ES-I3 (cell line): ENCODE measurements around the gene RTN4RL2.

Source experiments
- H3K36me3 ChIP-seq: 2 replicates; pipeline ENCODE4 v1.6.1; 2013; ENCODE audit warnings: mild to moderate bottlenecking, low read length, control low read depth, moderate library complexity; ENCODE audit not compliant: insufficient read depth
- H3K4me1 ChIP-seq: 2 replicates; pipeline ENCODE4 v1.6.1; 2013; ENCODE audit warnings: mild to moderate bottlenecking, control low read depth, low read length; ENCODE audit not compliant: insufficient read depth
- H3K9ac ChIP-seq: 2 replicates; pipeline ENCODE4 v1.6.1; 2013; ENCODE audit warnings: low read depth, mild to moderate bottlenecking, low read length, moderate library complexity
- H3K9me3 ChIP-seq: 2 replicates; pipeline ENCODE4 v1.6.1; 2013; ENCODE audit warnings: mild to moderate bottlenecking, low read length, moderate library complexity; ENCODE audit not compliant: control insufficient read depth, insufficient read depth

Gene RTN4RL2

GRCh38 chr11:57426439-57426928, 33.8 kb upstream of the RTN4RL2 start:
- H3K36me3 ChIP-seq, result no peaks in the 10 kb centered on the region
- H3K4me1 ChIP-seq, result peaks cover 26% of the 10 kb centered on the region
- no peaks in the 10 kb centered on the region for H3K9me3 ChIP-seq
- peak overlapping the region; percentile 65; the same call in 1 of the 2 replicates for H3K9ac ChIP-seq

GRCh38 chr11:57426929-57427726, 33.2 kb upstream of the RTN4RL2 start, which contains the start of gene SLC43A3:
Gene SLC43A3 (minus strand): TSS chr11:57427121. CDS start chr11:57426172, 949 bp downstream.
- peak within 1 kb of the TSS; percentile 65; the same call in 1 of the 2 replicates for H3K9ac ChIP-seq
- H3K36me3 ChIP-seq, result no peaks in the 10 kb centered on the region
- H3K9me3 ChIP-seq, result no peaks in the 10 kb centered on the region
- H3K4me1 ChIP-seq, result peaks cover 26% of the 10 kb centered on the region

GRCh38 chr11:57427727-57428082, 32.6 kb upstream of the RTN4RL2 start:
- Histone ChIP-seq H3K9ac (no peak overlapping the region), H3K9me3 (no peaks in the 10 kb centered on the region), H3K36me3 (no peaks in the 10 kb centered on the region), H3K4me1 (peaks cover 26% of the 10 kb centered on the region)

GRCh38 chr11:57428643-57429042, 31.7 kb upstream of the RTN4RL2 start:
- Histone ChIP-seq H3K9me3 (no peaks in the 10 kb centered on the region), H3K9ac (no peak overlapping the region), H3K4me1 (peaks cover 26% of the 10 kb centered on the region), H3K36me3 (no peaks in the 10 kb centered on the region)

GRCh38 chr11:57429946-57430345, 30.4 kb upstream of the RTN4RL2 start:
- Histone ChIP-seq H3K9me3 (no peaks in the 10 kb centered on the region), H3K9ac (no peak overlapping the region), H3K4me1 (peaks cover 17% of the 10 kb centered on the region), H3K36me3 (no peaks in the 10 kb centered on the region)

- peaks cover 9% of the 10 kb centered on the region for H3K4me1 ChIP-seq
- H3K36me3 ChIP-seq, result no peaks in the 10 kb centered on the region
- H3K9me3 ChIP-seq, result no peaks in the 10 kb centered on the region
- H3K9ac ChIP-seq, result no peak overlapping the region
Measured at GRCh38 chr11:57430952-57431351, 29.4 kb upstream of the RTN4RL2 start.

DNA sequence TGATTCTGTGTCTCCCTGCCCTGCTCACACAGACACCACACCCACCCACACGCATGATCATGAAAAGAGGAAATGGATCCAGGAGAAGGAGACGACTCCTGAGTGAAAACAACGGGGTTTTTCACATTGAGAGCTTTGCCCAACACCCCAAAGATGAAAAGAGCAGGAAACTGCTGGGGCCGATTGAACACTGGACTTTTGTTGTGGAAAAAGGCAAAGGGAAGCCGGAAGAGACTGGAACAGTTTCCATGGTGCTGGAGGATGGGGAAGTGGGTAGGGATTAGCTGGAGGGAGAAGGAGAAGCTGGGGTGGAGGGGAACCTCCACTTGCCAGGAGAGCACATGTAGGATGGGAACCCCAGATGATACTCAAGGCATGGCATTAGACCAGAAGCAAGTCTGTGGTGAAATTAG, 28.2 kb upstream of the RTN4RL2 start:
- Histone ChIP-seq H3K9ac (no peak overlapping the region), H3K36me3 (no peaks in the 10 kb centered on the region), H3K4me1 (peaks cover 2% of the 10 kb centered on the region), H3K9me3 (no peaks in the 10 kb centered on the region)

GRCh38 chr11:57432714-57433163, 27.6 kb upstream of the RTN4RL2 start:
- no peaks in the 10 kb centered on the region; the same call in none of the 2 replicates for H3K4me1 ChIP-seq
- no peak overlapping the region for H3K9ac ChIP-seq
- no peaks in the 10 kb centered on the region for H3K36me3 ChIP-seq
- no peaks in the 10 kb centered on the region for H3K9me3 ChIP-seq

DNA sequence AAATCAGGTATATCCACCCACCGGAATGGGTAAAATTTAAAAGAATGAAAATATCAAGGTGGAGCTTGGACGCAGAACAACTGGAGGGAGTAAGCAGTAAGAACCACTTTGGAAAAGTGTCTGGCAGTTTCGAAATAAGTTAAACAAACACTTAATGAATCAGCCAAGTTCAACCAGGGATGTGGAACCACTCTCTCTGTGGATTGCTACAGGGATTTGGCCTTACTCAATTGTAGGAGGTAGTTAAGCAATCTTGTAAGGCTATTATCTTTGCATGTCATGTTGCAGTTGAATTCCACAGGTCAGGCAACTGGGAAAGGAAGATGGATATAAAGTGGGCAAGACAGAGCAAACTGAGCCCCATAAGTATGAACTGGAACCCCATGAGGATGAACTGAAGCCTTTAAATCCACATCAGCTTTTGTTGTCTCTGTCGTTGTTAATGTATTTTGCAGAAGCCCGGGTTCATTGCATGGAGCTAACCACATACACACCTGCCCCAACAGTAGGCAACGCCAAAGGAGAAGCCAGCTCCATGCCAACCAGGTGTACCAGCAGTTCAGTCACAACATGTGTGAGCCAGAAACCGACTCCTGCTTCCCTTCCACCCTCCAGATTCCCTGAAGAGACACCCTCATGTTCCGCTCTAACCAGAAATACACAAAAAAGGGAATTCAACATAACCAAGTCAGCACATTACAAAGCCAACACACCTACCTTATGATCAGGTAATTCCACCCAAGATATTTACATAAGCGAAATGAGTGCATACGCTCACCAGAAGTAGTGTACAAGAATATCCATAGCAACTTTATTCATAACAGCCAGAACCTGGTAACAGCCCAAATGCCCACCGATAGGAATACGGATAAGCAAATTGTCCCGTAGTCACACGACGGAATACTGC, 25.4 kb upstream of the RTN4RL2 start:
- Histone ChIP-seq H3K9ac (no peak overlapping the region), H3K9me3 (no peaks in the 10 kb centered on the region), H3K36me3 (no peaks in the 10 kb centered on the region), H3K4me1 (no peaks in the 10 kb centered on the region; the same call in 1 of the 2 replicates)

DNA sequence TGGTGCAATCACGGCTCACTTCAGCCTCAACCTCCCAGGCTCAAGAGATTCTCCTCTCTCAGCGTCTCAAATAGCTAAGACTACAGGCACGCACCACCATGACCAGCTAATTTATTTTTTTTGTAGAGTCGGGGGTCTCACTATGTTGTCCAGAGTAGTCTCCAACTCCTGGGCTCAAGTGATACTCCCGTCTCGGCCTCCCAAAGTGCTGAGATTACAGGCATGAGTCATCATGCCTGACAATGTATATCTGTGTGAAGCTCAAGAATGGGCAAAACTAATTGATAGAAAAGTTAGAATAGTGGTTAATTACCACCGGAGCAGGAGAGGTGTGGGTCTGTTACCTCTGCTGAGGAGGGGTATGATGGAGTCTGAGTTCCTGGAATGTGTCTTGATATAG, 24.3 kb upstream of the RTN4RL2 start:
- Histone ChIP-seq H3K9me3 (no peaks in the 10 kb centered on the region), H3K4me1 (no peaks in the 10 kb centered on the region), H3K9ac (no peak overlapping the region), H3K36me3 (no peaks in the 10 kb centered on the region)

DNA sequence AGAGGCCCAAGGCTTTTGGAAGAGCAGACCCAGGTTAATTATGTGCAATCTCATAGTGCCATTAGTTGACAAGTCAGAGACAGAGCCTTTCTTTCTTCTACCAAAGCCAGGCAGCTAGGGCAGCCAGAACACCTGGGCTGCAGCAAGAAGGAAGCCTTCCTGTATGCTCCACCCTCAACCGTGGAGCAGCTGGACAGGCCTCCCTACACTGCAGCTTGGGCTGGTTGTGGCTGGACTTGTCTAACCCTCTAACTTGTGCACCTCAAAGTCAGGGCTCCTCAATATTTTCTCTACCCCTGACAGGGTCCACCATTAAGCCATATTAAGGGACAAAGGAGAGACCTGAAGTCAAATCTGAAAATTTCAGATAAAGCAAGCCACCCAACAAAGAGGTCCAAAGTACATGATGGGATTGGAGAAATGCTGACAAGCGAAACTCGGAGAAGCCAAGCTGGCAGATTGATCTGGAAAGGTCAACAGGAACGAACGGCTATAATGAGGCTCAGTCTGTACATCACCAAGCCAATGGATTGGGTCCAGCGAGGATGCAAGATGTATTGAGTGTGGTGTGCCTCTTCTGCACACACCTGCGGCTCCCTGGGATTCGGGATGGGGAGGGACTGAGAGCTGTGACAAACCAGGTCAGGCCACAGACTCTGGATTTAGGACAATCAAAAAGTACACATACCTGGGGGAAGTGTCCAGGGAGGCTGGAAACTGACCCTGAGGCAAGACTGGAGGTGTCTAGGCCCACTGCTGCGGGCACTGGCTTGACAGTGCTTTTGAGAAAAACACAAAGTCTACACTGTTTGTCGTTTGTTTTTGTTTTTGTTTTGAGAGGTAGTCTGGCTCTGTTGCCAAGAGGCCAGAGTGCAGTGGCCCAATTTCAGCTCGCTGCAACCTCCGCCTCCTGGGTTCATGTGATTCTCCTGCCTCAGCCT, 21.7 kb upstream of the RTN4RL2 start:
- H3K9ac ChIP-seq, result no peak overlapping the region
- no peaks in the 10 kb centered on the region for H3K4me1 ChIP-seq
- H3K9me3 ChIP-seq, result no peaks in the 10 kb centered on the region

DNA sequence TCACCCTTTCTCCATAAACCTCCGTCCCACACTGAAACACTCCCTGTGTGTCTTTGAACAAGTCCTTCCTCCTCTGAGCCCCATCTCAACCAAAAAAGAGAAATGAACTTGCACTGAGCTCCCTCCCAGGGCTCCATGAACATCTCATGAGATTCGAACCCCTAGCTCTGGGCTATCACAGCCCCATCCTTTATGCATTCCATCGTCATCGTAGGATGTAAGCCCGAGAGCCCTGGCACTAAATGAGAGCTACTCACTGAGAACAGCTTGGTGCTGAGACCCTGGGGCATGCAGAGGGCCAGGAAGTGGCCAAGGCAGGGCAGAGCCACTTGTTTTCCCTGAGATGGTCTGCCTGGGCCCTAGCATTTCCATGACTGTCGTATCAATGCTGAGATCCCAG, 20.5 kb upstream of the RTN4RL2 start:
- no peaks in the 10 kb centered on the region for H3K9me3 ChIP-seq
- no peak overlapping the region for H3K9ac ChIP-seq
- H3K36me3 ChIP-seq, result no peaks in the 10 kb centered on the region
- H3K4me1 ChIP-seq, result no peaks in the 10 kb centered on the region

More for the DNA sequence above, 21.7 kb upstream of the RTN4RL2 start:
- no peaks in the 10 kb centered on the region for H3K36me3 ChIP-seq

DNA sequence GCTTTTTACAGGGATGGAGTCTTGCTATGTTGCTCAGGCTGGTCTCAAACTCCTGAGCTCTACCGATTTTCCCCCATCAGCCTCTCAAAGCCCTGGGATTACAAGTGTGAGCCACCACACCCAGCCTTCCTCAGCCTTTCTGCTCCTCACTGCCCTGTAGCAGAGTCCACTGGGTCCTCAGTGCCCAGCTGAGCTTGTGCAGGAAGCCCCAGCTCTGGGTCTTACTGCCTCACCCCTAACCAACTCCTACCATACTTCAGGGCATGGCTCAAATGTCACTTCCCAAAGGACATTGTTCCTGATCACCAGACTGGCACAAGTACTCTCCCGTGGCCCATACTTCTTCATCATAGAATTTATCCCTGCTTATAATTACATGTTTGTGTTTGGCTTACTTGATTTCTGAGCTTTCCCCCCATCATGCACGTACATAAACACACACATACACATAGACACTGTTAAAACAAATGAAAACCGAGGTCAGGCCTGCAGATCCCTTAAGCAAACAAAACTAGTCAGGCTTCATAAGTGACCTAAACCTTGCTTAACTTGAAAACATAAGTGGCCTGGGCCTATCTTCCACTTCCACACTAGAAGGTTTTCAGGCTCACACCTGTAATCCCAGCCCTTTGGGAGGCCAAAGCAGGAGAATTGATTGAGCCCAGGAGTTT, 19.4 kb upstream of the RTN4RL2 start:
- Histone ChIP-seq H3K4me1 (no peaks in the 10 kb centered on the region), H3K9ac (no peak overlapping the region), H3K36me3 (no peaks in the 10 kb centered on the region), H3K9me3 (no peaks in the 10 kb centered on the region)
